ENCODE data around the gene NXPH1.

The NXPH1 gene

DNA sequence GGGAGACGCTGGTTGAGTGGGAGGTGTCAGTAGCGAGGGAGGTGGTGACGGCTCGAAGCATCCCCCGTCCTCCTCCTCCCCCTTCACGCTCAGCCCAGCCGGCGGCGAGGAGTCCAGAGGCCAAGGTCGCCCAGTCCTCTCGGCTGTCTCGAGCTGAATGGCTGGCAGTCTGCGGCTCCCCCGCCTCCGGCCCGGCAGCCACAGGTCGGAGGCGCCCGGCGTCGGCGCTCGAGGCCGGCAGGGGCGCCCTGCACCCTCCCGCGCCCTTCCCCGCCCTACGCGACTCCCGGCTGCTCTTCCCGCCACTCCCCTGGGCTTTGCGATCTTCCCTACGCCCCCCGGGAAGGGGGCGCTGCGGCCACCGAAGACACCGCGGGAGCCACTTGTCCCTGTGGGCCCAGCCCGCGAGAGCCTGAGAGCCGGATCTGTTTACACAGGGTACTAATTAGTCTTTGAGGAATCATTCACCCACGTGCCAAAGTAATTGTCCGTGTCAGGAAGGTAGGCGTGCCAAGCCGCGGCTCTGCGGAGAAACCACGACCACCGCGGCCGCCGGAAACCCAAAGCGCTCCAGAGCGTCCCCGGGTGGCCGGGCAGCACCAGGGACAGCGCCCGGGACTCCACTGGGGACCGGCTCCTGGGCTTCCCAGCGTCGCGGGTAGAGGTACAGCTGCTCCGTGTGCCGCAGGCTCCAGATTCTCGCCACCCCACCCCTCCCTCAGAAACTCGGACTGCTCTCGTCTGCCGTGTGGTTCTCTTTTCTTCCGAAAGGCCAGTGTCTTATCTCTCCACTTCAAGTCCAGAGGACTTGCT is at the start of gene NXPH1:
NXPH1 (plus strand) TSS at position 133 of the 813 bp plus-strand sequence.
- peak; percentile 56 for DNase-seq

DNA sequence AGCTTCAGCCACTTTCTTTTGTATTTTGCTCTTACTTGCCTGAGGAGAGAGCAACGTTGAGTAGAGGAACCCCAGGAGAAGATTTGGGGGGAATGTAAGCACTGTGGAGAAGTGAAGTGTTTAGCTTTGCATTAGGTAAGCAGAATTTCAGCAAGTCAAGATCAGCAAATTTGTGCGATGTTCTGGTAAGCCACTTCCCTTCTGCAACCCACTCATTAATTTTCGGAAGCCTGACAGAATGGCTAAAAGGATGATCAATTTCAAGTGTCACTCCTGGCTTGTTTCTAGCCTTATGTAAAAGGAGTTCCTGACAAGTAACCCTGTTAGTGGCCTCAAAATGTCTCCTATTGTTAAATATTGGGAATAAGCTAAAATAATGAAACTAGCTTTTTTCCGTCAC is 48.5 kb upstream of the NXPH1 start:
- no peak for DNase-seq

DNA sequence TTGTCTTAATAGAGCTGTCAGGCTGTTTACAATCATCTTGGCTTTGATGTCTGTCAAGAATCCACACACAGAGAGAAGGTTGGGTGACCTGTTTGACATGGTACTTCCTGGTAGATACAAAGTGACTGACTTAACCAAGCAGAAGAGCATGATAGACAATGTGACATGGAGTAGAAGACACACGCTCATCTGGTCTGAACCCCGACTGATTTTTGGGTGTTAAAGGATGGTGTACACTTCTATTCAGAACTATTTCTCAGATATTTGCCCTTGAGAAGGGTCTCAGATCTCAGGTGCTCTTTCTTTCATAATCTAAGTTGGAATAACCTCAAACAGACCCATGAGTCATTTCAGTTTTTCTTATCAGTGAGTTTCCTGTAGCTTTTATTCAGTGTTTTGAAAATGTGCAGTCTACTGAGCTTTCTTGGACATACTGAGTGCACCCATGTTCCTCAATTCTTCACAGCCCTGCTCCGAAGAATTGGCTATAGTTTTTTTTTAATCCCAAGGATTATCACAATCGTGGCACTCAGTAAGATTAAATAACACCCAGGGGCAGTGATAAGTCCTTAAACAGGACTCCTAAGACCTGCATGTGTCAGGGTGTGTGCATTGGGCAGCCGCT is 46.4 kb upstream of the NXPH1 start:
- no peak for DNase-seq

DNA sequence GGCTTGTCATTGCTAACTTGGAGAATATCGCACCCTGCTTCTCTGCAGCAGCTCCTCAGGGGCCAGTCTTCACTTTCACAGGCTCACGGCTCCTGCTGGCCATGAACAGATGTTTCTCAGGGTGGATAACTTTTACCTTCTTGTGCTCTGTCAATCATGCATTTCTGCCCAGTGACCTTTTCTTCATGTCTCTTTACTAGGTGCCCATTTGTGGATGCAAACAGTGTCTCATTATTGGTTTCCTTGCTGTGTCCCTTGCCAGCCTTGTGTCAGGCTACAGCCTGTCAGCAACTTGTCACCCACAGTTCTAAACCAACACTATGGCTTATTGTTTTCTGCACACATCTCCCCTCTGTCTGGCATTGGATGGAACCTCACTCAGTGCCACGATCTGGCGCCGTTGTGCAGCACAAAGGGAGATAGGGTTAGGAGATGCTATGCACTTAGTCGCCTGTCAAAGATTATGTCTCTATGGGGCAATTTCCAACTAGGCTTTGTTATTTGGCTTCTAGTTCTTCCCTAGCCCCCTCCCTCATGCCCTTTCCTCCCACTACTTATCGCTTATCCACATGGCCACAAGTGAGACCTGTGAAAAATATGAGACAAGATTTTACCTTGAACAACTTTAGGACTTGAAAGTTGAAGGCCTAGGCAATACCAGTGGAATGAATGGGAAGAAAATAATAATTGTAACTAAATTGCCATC is 45.7 kb upstream of the NXPH1 start:
- DNase-seq = no peak

DNA sequence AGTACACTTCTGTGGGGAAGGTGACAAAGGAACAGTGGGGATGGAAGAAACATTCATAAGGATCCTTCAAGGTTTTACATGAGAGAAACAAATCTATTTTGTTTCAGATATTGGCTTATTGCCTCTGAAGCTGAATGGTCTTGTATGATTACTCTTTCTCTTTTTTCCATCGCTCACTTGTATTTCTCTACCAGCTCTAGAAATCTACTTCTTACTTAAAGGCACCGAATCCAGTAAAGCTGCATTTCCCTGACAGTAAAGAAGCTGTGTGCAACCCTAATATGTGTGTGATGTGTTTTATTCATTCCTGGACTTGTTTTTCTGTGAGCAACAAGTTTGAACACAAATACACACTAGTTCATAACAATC is 45.2 kb upstream of the NXPH1 start:
- no peak for DNase-seq

DNA sequence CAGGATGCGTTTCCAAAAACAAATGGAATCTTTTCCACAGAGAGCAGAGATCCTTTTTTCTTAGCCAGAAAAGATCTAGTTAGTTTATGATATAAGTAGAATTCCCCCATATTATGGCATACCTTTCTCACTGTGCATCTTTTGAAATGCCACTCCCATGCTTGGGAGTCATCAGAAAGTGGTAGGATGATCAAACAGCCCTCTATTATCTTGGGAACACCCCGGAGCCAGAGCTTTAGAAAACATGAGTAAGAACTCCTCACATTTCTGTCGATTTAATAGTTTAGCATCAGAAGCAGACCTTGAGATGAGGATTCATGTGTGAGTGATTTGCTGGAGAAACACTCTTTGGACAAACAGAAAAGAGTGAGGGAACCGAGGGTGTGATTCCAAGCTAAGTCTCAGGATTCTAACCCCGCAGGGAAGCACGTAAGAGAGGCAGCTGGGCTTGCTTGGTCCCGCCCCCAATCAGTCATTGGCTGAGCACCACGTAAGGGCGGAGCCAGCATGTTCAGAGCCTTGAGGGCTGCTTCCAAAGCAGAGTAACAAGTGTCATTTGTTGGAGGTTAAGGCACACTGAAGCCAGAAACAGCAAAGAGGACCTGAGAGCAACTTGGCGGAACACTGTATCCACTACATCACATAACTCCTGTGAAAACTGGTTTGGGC is 43.7 kb upstream of the NXPH1 start:
- DNase-seq = peak; percentile 36

DNA sequence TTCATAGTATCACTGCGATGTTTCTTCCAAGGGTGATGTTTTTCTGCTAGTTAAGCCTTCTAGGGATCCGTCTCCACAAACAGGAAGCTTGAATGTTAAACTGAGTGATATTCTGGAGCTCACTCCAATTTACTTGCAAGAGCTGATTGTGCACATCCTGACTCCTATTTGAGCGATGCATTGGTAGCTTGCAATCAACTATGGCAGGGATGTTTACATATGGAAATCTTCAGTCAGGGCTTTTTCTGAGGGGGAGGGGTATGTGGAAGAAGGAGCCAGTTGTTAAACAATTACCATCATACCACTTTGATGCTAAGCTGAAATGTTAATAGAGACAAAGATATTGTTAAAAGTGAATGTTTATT is 43.2 kb upstream of the NXPH1 start:
- DNase-seq = no peak

DNA sequence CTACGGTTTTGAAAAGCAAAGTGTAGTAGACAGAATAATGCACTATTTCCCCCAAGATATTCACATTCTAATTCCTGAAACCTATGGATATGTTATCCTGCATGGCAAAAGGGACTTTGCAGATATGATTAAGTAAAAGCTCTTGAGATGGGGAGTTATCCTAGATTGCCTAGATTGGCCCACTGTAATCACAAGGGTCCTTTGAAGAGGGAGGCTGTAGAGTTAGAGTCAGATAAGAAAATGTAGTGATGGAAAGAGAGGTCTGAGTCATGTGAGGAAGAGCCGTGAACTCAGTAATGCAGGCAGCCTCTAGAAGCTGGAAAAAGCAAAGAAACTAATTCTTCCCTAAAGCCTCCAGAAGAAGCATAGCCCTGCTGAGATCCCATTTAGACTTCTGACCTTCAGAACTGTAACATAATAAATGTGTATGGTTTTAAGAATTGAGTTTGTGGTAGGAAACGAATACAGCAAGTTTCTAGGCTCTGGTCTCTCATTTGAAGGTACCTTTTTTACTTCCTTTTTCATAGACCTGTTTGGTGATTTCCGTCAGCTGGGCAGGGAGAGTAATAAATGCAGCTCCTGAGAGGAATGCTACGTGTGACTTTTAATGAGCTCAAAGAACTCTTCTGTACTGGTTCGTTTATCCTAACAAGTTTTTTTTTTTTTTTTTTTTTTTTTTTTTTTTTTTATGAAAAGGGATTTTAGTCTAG is 41.9 kb upstream of the NXPH1 start:
- no peak for DNase-seq

DNA sequence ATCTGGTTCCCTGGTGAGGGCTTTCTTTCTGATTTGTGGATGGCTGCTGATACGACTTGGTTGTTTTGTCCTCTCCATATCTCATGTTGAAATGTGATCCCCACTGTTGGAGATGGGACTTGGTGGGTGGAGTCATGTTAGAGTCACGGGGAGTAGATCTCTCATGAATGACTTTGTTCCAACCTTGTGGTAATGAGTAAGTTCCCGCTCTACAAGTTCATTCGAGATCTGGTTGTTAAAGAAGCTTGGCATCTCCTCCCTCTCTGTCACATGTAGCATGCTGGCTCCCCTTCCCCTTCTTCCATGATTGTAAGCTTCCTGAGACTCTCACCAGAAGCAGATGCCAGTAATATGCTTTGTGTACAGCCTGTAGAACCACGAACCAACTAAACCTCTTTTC is 37.1 kb upstream of the NXPH1 start:
- no peak for DNase-seq

DNA sequence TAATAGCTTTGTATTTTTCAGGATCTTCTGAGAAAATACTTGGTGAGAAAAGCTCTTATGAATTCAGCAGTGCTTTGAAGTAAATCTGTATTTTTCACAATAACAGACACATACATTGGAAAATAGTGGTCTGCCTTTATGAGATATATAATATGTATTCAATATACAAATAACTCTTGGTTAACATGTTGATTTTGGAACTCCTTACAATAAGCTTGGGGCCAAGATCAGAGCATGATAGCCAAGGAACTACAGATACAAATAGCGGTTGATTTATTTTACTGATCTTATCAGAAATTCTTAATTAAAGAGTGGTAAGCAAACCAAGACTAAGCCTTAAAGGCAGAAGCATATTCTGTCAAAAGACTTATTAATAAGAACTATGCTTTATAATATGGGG is 24.5 kb upstream of the NXPH1 start:
- DNase-seq = no peak

DNA sequence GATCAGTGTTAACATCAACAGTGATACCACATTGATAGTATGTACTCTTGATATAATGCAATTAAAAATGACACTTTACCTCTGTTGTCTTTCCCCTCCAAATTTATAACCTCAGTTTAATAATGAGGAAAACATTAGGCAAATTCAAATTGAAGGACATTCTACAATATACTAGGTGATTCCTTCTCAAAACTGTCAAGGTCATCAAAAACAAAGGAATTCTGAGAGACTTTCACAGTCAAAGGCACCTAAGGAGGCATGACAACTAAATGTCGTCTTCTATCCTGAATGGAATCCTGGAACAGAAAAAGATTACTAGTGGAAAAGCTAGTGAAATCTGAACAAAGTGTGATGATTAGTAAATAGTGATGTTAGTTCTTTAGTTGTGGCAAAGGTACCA is 22.3 kb upstream of the NXPH1 start:
- no peak for DNase-seq

DNA sequence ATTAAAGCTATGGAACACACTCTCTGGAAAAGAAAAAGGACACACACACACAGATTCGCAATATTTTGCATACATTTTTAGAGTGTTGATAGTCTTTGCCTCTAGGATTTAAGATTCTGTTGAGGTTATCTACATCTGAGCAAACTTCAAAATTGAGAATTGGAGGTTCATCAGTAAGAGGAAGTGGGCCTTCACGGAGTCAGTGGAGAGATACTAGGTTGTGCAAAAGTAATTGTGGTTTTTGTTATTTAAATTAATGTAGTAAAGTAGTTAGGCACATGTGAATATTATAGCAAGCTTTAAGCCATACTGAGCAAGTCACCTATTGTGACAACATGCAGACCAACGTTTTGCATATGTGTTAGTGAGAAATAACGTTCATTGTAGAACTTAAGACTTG is 19.8 kb upstream of the NXPH1 start:
- DNase-seq = no peak

DNA sequence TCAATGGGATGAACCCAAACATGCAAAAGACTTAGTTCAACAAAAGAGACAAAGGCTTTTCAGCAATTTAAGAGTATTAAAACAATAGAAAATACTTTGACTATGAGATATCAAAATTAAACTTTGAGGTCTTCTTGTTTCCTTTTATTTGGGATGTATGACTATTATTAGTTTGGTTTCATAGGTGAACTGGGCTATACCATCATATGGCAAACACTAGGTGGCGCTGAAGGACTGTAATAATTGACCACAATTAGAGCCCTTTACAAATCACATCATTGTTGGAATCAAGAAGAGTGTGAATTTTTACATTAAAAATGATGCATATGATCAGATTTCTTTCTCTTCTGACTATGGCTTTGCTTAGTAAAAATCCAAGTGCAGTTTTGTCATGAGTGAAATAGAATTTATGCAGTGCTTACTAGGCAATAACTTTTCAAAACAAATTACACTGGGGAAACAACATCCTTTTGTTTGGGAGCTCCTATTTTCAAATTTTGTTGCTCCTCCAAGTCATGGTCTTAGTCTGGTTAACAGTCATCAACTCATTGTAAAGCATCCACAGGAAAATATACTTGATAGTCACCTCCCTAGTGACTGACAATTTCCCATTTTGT is 14.7 kb upstream of the NXPH1 start:
- DNase-seq = no peak

DNA sequence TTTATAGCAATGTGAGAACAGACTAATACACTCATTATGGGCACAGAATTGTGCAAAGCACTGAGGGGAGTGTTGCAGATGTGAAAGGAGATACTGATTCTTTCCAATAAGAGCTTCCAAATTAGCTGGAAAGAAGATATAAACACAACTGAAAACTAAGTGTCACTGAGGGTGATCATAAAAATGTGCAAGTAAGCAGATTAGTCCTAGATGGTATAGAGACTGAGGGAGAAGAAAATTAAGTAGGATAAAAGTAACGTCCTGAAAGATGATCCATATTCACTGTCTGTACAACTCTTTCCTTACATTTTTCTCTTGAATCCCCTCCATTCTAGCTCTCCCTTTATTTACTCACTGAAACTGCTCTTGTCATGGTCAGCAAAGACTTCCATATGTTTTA is 11.2 kb upstream of the NXPH1 start:
- DNase-seq = no peak

DNA sequence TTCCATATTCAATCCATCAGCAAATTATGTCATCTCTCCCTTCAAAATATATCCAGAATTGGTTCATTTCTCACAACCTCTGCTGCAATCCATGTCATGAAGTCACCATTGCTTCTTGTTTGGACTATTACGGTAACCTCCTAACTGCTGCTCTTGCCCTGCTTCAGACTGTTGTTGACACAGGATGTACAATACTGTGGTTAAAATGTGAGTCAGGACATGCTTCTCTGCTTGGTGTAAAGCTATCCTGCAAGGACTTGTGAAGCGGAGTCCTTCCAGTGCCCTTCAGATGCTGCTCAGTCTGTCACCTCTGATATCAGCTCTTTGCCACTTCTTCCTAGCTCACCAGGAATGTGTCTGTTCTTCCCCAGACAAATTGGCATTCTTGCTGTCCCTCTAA is 10.4 kb upstream of the NXPH1 start:
- no peak for DNase-seq

DNA sequence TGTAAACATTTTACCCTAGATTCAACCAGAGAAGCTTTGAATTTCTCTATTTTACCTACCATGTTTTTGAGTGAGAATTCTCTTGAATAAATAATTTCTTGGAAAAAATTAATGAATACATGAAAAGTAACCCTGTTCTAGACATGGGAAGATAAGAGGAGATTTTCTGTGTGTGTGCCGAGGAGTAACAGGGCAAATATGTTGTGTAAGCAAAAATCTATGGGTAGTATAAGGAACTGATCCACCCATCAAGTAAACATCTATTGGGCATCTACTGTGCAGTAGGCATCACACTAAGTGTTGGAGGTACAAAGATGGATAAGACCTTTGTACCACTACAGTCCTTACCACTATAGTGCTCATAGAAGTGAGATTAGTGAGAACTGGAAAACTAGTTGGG is 8.2 kb upstream of the NXPH1 start:
- DNase-seq = no peak

DNA sequence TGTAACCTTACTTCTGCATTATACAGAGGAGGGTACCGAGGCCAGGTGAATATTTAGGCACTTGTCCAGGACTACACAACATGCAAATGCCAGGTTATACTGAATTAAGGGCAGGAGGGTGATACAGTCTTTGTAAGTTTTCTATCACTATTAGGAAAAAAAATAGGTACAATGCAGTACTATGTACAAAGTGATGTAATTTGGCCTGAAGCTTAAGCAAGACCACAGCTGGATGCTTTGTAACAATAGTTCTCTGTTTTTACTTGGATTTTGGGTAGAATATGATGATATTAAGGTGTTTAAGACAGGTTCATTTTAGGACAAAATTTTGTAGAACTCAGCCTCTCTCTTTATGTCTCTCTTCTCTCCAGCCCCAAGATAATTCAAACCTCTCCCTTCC is 2.8 kb upstream of the NXPH1 start:
- no peak for DNase-seq

DNA sequence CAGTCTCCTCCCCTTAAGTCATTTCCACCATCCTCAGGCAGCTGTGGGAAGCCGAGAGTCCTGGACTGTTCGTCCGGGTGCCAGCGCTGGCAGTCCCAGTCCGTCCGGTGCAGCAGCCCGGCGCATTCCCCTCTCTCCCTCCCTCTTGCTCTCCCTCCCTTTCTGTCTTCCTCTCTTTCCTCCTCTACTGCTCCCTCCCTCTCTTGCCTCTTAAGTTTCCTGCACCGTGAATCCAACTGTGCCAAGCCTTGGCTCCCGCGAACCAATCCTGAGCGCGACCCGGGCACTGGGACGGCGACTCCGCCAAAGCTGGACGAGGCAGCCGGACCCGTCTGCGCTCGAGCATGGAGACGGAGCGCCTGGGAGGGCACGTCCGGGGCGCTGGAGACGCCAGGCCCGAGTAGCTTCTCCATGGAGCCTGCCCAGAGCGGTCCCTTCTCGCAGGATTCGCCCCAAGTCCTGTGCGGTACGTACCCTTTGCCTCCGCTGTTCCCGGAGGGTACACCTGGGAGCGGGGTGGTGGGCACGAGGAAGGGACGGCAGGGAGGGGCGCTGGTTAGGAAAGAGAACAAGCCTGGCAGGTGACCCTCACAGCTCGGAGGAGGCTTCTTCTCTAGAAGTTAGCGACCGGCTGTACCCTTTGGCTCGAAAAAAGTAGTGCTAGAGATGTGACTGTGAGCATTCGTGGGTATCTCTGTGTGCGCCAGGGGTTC is 1.0 kb downstream of the NXPH1 start:
- DNase-seq = no peak

DNA sequence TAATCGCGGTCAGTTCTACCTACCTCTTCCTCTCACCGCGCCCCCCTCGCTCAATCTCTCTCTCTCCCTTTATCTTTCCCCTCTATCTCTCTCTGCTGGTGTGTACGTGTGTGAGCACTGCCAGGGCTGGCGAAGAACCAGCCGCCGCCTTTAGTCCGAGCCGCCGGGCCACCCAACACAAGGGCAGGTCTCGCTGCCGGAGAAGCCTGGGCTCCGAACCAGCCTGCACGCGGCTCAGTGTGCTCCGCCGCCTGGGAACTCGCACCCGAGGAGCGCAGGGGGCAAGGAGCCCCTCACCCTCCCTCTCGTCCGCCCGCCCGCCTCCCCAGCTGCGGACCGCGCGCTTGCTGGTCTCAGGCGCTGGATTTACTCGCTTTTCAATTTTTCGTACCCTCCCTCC is 1.7 kb downstream of the NXPH1 start:
- no peak for DNase-seq

DNA sequence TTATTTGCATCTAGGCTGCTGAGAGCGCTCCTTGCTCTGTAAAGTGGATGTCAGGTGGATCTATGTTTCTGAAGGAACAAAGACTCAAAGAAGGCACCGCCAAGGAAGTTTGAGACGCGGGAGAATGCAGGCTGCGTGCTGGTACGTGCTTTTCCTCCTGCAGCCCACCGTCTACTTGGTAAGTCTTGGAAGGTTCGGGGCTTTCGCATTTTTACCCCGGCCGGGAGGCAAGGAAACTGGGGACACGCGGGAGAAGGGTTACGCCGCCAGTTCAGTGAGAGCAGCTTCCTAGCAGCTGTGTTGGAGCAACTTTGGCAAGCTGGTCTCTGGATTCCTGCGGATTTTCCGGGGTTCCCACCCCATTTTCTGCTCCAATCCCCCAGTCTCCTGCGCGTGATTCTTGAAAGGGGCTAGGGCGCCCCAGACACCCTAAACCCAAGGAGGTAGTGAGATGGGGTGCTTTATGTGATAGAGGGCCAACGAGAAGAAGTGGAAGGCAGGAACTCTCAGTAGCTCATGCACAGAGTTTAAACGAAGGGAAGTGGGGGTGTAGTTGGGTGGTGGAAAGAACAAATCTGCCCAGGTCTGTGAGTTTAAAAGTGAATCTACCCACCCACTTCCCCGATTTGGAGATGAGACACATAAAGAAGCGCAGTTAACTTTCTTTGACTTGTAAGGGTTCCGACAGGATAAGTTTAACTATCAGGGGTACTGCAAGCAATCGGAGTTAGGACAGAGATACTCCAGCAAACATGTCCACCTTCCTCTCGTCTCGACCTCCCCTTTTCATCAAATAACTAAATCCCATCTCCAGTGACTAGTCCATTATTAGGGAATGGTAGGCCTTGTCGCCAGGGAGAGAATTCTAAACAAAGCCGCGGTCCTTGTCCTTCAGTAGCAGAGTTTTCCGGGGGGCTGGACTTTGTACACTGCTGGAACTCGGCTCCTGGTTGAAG is 2.5 kb downstream of the NXPH1 start:
- DNase-seq = no peak

DNA sequence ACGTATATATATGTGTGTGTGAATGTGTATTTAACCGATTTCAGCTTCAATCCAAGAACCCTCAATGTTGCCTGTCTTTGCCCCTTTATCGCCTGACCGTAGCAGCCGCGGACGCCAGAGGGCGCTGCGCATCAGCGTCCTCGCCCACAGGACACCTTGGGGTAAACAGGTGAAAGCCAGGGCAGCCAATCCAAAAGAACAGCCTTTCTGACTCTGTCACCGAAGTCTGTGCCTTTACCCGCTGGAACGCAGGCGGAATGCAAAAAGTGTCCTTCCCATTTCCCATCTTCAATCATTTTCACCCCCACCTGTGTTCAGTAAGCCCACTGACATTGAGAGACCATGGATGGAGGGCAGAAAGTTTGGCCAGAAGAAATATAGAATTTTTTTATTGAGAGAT is 3.6 kb downstream of the NXPH1 start:
- no peak for DNase-seq

Measured in left hindlimb (tissue), 1 donor.